Measurements from ENCODE around the gene RAB31. TPM values are rescaled to one million over a fixed set of nuclear protein-coding genes. Genes with fewer than 3 reads are reported as not detected.

The RAB31 gene
- polyA plus RNA-seq, 2 of the 4 experiments (the other 2 are of a cell fraction) = 16.9 to 46.3 TPM

DNA sequence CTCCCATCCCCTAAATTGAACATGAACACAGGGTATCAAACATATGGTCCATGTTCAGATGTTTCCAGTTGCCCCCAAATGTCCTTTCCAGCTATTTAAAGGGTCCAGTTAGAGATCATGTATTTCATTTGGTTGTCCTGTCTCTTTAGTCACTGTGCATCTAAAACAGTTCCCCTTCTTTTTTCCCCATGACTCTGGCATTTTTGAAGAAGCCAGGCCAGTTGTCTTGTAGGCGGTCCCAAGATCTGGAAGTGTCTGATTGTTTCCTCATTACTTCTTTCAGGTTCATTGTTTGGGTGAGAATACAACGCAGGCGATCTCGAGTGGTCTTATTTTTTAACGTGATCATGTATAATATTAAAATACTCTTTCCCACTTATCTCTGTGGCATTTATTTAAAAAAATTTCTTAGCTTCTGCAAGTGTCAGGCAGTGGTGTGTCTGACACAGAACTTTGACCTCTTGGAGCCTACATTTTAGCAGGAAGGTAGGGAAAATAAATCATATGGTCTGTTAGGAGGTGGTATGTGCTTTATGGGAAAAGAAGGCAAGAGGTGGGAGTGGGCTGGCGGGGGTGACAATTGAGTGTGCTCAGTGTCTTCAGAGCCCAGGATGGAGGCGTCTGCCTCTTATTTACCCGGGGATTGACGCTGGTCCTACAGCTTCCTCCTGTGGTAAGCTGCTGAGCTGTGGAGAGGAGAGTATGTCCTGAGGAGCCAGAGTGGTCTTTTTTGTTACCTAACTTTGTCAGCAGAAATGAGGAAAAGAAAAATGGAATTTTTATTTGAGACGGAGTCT is 8.1 kb downstream of the RAB31 start (continued):
- TF ChIP-seq RNF2 (IDR thresholded peaks at IDR 0.05; ENCODE audit: borderline replicate concordance, low read depth) (no peak), POLR2AphosphoS2 (conservative IDR thresholded peaks at IDR 0.05; ENCODE audit: low read length) (no peak), PHF8 (IDR thresholded peaks at IDR 0.05; ENCODE audit: borderline replicate concordance, low read depth) (no peak), MAFK (IDR thresholded peaks at IDR 0.05; ENCODE audit: partially characterized antibody) (no peak), KDM5A (IDR thresholded peaks at IDR 0.05) (no peak)
- TF ChIP-seq, protein P1, sequence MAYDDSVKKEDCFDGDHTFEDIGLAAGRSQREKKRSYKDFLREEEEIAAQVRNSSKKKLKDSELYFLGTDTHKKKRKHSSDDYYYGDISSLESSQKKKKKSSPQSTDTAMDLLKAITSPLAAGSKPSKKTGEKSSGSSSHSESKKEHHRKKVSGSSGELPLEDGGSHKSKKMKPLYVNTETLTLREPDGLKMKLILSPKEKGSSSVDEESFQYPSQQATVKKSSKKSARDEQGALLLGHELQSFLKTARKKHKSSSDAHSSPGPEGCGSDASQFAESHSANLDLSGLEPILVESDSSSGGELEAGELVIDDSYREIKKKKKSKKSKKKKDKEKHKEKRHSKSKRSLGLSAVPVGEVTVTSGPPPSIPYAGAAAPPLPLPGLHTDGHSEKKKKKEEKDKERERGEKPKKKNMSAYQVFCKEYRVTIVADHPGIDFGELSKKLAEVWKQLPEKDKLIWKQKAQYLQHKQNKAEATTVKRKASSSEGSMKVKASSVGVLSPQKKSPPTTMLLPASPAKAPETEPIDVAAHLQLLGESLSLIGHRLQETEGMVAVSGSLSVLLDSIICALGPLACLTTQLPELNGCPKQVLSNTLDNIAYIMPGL (CRISPR knock-in tag; IDR thresholded peaks at IDR 0.05; ENCODE audit: borderline replicate concordance) = no peak

DNA sequence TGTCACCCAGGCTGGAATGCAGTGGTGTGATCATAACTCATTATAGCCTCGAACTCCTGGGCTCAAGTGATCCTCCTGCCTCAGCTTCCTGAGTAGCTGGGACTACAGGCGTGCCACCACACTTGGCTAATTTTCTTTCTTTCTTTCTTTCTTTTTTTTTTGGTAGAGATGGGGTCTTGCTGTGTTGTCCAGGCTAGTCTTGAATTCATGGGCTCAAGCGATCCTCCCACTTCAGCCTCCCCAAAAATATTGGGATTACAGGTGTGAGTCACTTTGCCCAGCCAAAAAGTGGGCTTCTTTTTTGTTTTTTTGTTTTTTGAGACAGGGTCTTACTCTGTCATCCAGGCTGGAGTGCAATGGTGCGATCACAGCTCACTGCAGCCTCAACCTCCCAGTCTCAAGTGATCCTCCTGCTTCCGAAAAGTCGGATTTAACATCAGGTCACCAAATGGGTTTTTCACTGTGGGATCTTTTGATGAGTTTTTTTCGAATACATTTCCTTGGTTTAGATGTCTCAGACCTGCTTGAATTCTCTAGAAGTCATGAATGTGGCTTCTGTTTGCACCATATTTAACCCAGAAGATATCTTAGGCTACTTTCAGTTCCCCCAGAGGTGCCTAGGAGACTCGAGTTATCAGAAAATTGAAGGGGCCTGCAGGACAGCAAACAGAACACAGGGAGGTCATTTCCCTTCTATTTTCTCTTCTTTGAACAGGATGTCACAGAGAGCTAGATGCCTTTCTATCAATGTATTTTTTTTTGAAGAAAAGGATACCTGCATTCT is 8.9 kb downstream of the RAB31 start:
- H3K4me3 ChIP-seq = no peak overlapping the region
- no peak for DNase-seq (ENCODE audit: low read depth in 1 of 2, low spot score in 1 of 2)
- peaks cover 47% of the 10 kb centered on the region for H3K4me1 ChIP-seq
- H3K27ac ChIP-seq = peak overlapping the region in 1 of 2 experiments; percentile 86; a peak in 2 of 6 replicates
- ChIA-PET CTCF (interaction anchor here (0.6 kb wide), 3 partner anchors 57 to 655 kb away, joined by 3 to 5 read pairs (median 3); no protein-coding TSS in a partner anchor), POLR2A (no interaction called here)
- no peak overlapping the region for H3K4me2 ChIP-seq
- H3K9me3 ChIP-seq = no peaks in the 10 kb centered on the region
- FAIRE-seq = no peak
- 86% methylated on average over 8 of the region's 8 CpGs for WGBS (ENCODE audit: missing lambda C conversion rate)
- no peak for TF ChIP-seq EHF (CRISPR knock-in tag; IDR thresholded peaks at IDR 0.05)
- no peak for ATAC-seq

DNA sequence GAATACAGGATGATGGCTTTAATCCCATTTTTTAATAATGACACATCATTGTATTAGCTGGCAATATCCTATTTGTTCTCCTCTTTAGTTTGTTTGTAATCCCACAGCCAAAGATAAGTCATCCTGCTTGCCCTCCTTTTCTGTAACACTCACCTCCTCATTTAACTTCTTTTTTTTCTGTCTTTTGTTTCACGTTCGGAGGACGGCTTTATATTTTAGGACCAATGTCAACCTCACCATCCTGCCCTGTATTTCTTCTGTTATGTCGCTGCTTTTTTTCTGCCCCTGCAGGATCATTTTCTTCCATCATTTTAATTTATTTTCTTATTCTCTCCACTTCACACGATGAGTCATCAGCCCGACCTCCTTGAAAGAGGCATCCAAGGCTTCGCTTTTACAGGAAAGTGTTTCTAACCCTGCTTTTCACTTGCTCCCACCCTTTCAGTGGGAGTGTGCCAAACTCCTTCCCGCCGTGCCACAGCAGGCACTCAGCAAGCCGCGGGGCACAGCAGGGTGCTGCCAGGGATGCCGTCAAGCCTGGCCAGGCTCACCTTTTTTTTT is 11.4 kb downstream of the RAB31 start:
- no peaks in the 10 kb centered on the region for H3K9me3 ChIP-seq
- peak; percentile 81 to 83 for ATAC-seq
- ChIA-PET POLR2A (no interaction called here), CTCF (interaction anchor here (1.4 kb wide), 1 partner anchor 144 kb away, joined by 3 read pairs; no protein-coding TSS in a partner anchor)
- no peak for FAIRE-seq
- DNase-seq (ENCODE audit: low read depth in 1 of 2, low spot score in 1 of 2) = peak; percentile 67 to 79
- peak overlapping the region; percentile 56 to 77 for H3K27ac ChIP-seq
- H3K4me3 ChIP-seq = peak overlapping the region; percentile 7; the same call in 1 of the 3 replicates
- peaks cover 34% of the 10 kb centered on the region for H3K4me1 ChIP-seq
- H3K4me2 ChIP-seq = peak overlapping the region; percentile 57
- 2% methylated on average over 12 of the region's 12 CpGs for WGBS (ENCODE audit: missing lambda C conversion rate)
- no peak for TF ChIP-seq FOXS1 (CRISPR knock-in tag; IDR thresholded peaks at IDR 0.05)
- peak; percentile 77 for TF ChIP-seq JUNB (IDR thresholded peaks at IDR 0.05)
- TF ChIP-seq POLR2AphosphoS2 (conservative IDR thresholded peaks at IDR 0.05; ENCODE audit: low read length) = no peak
- TF ChIP-seq EHMT2 (IDR thresholded peaks at IDR 0.05; ENCODE audit: low read depth) = no peak
- peak in 1 of 2 experiments; percentile 49; a peak in 1 of 5 replicates for TF ChIP-seq JUN (IDR thresholded peaks at IDR 0.05)
- TF ChIP-seq EHF (CRISPR knock-in tag; IDR thresholded peaks at IDR 0.05) = no peak
- no peak for TF ChIP-seq NR3C1 (IDR thresholded peaks at IDR 0.05)
- no peak for TF ChIP-seq CHD2 (IDR thresholded peaks at IDR 0.05; ENCODE audit: low read length, partially characterized antibody)
- no peak for TF ChIP-seq NPAS2 (CRISPR knock-in tag; IDR thresholded peaks at IDR 0.05; ENCODE audit: borderline replicate concordance)
- TF ChIP-seq, protein P2, sequence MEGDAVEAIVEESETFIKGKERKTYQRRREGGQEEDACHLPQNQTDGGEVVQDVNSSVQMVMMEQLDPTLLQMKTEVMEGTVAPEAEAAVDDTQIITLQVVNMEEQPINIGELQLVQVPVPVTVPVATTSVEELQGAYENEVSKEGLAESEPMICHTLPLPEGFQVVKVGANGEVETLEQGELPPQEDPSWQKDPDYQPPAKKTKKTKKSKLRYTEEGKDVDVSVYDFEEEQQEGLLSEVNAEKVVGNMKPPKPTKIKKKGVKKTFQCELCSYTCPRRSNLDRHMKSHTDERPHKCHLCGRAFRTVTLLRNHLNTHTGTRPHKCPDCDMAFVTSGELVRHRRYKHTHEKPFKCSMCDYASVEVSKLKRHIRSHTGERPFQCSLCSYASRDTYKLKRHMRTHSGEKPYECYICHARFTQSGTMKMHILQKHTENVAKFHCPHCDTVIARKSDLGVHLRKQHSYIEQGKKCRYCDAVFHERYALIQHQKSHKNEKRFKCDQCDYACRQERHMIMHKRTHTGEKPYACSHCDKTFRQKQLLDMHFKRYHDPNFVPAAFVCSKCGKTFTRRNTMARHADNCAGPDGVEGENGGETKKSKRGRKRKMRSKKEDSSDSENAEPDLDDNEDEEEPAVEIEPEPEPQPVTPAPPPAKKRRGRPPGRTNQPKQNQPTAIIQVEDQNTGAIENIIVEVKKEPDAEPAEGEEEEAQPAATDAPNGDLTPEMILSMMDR (IDR thresholded peaks at IDR 0.05) = no peak
- TF ChIP-seq PHF8 (IDR thresholded peaks at IDR 0.05; ENCODE audit: borderline replicate concordance, low read depth) = no peak
- TF ChIP-seq, protein P3, sequence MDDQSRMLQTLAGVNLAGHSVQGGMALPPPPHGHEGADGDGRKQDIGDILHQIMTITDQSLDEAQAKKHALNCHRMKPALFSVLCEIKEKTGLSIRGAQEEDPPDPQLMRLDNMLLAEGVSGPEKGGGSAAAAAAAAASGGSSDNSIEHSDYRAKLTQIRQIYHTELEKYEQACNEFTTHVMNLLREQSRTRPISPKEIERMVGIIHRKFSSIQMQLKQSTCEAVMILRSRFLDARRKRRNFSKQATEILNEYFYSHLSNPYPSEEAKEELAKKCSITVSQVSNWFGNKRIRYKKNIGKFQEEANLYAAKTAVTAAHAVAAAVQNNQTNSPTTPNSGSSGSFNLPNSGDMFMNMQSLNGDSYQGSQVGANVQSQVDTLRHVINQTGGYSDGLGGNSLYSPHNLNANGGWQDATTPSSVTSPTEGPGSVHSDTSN (IDR thresholded peaks at IDR 0.05) = no peak
- TF ChIP-seq RAD21 (conservative IDR thresholded peaks at IDR 0.05 in 1 of 2, IDR thresholded peaks at IDR 0.05 in 1 of 2) = peak; percentile 1 to 18; a peak in 2 of 5 replicates
- TF ChIP-seq, protein P1 (CRISPR knock-in tag; IDR thresholded peaks at IDR 0.05; ENCODE audit: borderline replicate concordance) = no peak
- TF ChIP-seq, protein P4, sequence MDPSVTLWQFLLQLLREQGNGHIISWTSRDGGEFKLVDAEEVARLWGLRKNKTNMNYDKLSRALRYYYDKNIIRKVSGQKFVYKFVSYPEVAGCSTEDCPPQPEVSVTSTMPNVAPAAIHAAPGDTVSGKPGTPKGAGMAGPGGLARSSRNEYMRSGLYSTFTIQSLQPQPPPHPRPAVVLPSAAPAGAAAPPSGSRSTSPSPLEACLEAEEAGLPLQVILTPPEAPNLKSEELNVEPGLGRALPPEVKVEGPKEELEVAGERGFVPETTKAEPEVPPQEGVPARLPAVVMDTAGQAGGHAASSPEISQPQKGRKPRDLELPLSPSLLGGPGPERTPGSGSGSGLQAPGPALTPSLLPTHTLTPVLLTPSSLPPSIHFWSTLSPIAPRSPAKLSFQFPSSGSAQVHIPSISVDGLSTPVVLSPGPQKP (IDR thresholded peaks at IDR 0.05; ENCODE audit: low read depth, low read length) = no peak
- no peak for TF ChIP-seq MAZ (IDR thresholded peaks at IDR 0.05; ENCODE audit: borderline replicate concordance, low read depth, low read length)
- no peak for TF ChIP-seq TP53 (CRISPR knock-in tag; IDR thresholded peaks at IDR 0.05)
- TF ChIP-seq RNF2 (IDR thresholded peaks at IDR 0.05; ENCODE audit: borderline replicate concordance, low read depth) = no peak
- TF ChIP-seq, protein P5, sequence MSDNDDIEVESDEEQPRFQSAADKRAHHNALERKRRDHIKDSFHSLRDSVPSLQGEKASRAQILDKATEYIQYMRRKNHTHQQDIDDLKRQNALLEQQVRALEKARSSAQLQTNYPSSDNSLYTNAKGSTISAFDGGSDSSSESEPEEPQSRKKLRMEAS (IDR thresholded peaks at IDR 0.05) = peak; percentile 55
- no peak for TF ChIP-seq RARB (CRISPR knock-in tag; IDR thresholded peaks at IDR 0.05)

Data from A549 (cell line).